ENCODE data around the gene RNF183. TPM values are rescaled to one million over a fixed set of nuclear protein-coding genes. Genes with fewer than 3 reads are reported as not detected.

The RNF183 gene
- polyA plus RNA-seq, 1 donor from 2014 or later: not detected

DNA sequence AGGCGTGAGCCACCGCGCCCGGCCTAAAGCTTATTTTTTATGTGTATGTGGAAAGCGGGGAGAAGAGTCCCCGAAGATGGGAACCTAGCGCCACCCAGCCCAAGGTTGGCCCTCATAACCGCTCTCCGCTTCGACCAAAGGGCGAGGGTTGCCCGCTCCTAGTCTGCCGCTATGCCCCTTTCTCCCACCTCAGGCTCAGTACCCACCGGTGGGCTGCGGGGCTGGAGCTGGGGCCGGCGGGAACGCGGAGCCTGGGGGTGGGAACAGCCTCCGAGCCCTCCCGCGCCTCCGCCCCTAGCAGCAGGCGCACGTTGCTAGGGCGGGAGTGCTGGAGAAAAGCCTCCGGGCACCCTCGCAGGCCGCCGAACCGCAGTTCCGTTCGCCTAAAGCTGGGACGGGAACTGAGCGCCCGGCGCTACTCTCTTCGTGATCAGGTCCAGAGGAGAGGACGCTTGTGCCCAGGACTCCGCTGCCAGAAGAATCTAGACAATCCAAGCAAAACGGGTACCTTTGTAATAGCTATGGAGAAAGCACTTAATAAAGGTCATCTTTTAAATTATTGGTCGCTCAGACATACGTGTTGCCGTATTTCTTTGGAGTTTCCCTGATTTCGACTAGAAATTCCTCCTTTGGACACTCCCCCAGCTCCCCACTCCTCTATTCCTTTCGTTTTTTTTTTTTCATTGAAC, 37.0 kb upstream of the RNF183 start, which contains the start of gene WDR31:
WDR31 (minus strand) TSS at position 265 of the 689 bp plus-strand sequence. CDS start 8,253 bp downstream, outside the sequence.
- H3K27me3 ChIP-seq (ENCODE audit: insufficient read depth, low read depth, low read length): no peaks in the 10 kb centered on the region
- TF ChIP-seq MXI1 (conservative IDR thresholded peaks at IDR 0.05; ENCODE audit: poor library complexity, severe bottlenecking) (peak; percentile 76), SMC3 (conservative IDR thresholded peaks at IDR 0.05; ENCODE audit: poor library complexity) (peak; percentile 50), RAD21 (conservative IDR thresholded peaks at IDR 0.05) (peak; percentile 40), TAF1 (IDR thresholded peaks at IDR 0.05; ENCODE audit: low read depth) (peak; percentile 78), EZH2 (IDR thresholded peaks at IDR 0.05; ENCODE audit: borderline replicate concordance, insufficient read depth, low read length, poor library complexity, severe bottlenecking) (no peak), POLR2AphosphoS5 (IDR thresholded peaks at IDR 0.05) (peak; percentile 90), EP300 (conservative IDR thresholded peaks at IDR 0.05; ENCODE audit: poor library complexity, severe bottlenecking) (peak; percentile 37)
- TF ChIP-seq, protein P1, sequence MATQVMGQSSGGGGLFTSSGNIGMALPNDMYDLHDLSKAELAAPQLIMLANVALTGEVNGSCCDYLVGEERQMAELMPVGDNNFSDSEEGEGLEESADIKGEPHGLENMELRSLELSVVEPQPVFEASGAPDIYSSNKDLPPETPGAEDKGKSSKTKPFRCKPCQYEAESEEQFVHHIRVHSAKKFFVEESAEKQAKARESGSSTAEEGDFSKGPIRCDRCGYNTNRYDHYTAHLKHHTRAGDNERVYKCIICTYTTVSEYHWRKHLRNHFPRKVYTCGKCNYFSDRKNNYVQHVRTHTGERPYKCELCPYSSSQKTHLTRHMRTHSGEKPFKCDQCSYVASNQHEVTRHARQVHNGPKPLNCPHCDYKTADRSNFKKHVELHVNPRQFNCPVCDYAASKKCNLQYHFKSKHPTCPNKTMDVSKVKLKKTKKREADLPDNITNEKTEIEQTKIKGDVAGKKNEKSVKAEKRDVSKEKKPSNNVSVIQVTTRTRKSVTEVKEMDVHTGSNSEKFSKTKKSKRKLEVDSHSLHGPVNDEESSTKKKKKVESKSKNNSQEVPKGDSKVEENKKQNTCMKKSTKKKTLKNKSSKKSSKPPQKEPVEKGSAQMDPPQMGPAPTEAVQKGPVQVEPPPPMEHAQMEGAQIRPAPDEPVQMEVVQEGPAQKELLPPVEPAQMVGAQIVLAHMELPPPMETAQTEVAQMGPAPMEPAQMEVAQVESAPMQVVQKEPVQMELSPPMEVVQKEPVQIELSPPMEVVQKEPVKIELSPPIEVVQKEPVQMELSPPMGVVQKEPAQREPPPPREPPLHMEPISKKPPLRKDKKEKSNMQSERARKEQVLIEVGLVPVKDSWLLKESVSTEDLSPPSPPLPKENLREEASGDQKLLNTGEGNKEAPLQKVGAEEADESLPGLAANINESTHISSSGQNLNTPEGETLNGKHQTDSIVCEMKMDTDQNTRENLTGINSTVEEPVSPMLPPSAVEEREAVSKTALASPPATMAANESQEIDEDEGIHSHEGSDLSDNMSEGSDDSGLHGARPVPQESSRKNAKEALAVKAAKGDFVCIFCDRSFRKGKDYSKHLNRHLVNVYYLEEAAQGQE (IDR thresholded peaks at IDR 0.05; ENCODE audit: borderline replicate concordance): peak; percentile 58
- TF ChIP-seq, protein P2, sequence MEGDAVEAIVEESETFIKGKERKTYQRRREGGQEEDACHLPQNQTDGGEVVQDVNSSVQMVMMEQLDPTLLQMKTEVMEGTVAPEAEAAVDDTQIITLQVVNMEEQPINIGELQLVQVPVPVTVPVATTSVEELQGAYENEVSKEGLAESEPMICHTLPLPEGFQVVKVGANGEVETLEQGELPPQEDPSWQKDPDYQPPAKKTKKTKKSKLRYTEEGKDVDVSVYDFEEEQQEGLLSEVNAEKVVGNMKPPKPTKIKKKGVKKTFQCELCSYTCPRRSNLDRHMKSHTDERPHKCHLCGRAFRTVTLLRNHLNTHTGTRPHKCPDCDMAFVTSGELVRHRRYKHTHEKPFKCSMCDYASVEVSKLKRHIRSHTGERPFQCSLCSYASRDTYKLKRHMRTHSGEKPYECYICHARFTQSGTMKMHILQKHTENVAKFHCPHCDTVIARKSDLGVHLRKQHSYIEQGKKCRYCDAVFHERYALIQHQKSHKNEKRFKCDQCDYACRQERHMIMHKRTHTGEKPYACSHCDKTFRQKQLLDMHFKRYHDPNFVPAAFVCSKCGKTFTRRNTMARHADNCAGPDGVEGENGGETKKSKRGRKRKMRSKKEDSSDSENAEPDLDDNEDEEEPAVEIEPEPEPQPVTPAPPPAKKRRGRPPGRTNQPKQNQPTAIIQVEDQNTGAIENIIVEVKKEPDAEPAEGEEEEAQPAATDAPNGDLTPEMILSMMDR (IDR thresholded peaks at IDR 0.05; ENCODE audit: poor library complexity, severe bottlenecking): no peak
- H3K36me3 ChIP-seq (ENCODE audit: insufficient read depth, low read length): no peaks in the 10 kb centered on the region
- peak within 1 kb of the TSS; percentile 80 for H3K4me3 ChIP-seq (ENCODE audit: low read length)
- H3K9me2 ChIP-seq (ENCODE audit: insufficient read depth, low read length): no peaks in the 10 kb centered on the region
- H3K79me2 ChIP-seq (replicated peaks; ENCODE audit: insufficient read depth, low read length): no peaks in the 10 kb centered on the region
- H4K20me1 ChIP-seq (ENCODE audit: insufficient read depth): no peaks in the 10 kb centered on the region
- H3K9me3 ChIP-seq (ENCODE audit: low read length): no peaks in the 10 kb centered on the region
- H3K4me2 ChIP-seq (ENCODE audit: low read length): peak within 1 kb of the TSS; percentile 77
- no peaks in the 10 kb centered on the region for H3F3A ChIP-seq (ENCODE audit: insufficient read depth, low read length, poor library complexity, severe bottlenecking)
- H2AFZ ChIP-seq (ENCODE audit: low read depth, low read length): peak within 1 kb of the TSS; percentile 98
- H3K27ac ChIP-seq (ENCODE audit: low read length): peak within 1 kb of the TSS; percentile 73
- H3K9ac ChIP-seq (ENCODE audit: low read length): peak within 1 kb of the TSS; percentile 81

DNA sequence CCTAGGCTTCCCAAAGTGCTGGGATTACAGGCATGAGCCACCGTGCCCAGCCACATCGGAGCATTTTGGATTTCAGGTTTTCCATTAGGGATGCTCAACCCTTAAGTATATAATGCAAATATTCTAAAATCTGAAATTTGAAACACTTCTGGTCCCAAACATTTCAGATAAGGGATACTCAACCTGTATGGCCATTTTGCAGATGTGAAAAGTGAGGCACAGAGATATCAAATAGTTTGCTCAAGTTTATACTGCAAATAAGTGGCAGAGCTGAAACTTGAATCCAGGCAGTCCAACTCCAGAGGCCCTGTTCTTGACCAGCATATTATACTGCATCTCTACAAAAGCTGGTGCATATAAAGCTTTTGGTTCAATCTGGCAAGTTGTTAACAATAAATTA, 34.5 kb upstream of the RNF183 start:
- H3K27ac ChIP-seq (ENCODE audit: low read length): no peak overlapping the region
- no peak for TF ChIP-seq EZH2 (IDR thresholded peaks at IDR 0.05; ENCODE audit: borderline replicate concordance, insufficient read depth, low read length, poor library complexity, severe bottlenecking)
- no peak for TF ChIP-seq EP300 (conservative IDR thresholded peaks at IDR 0.05; ENCODE audit: poor library complexity, severe bottlenecking)
- no peak for TF ChIP-seq TAF1 (IDR thresholded peaks at IDR 0.05; ENCODE audit: low read depth)
- TF ChIP-seq RAD21 (conservative IDR thresholded peaks at IDR 0.05): no peak
- TF ChIP-seq MXI1 (conservative IDR thresholded peaks at IDR 0.05; ENCODE audit: poor library complexity, severe bottlenecking): no peak
- TF ChIP-seq, protein P2 (IDR thresholded peaks at IDR 0.05; ENCODE audit: poor library complexity, severe bottlenecking): no peak
- TF ChIP-seq SMC3 (conservative IDR thresholded peaks at IDR 0.05; ENCODE audit: poor library complexity): no peak
- H3K9me3 ChIP-seq (ENCODE audit: low read length): no peaks in the 10 kb centered on the region
- H3K4me3 ChIP-seq (ENCODE audit: low read length): no peak overlapping the region
- H3K27me3 ChIP-seq (ENCODE audit: insufficient read depth, low read depth, low read length): no peaks in the 10 kb centered on the region
- no peaks in the 10 kb centered on the region for H4K20me1 ChIP-seq (ENCODE audit: insufficient read depth)
- H3K79me2 ChIP-seq (replicated peaks; ENCODE audit: insufficient read depth, low read length): no peaks in the 10 kb centered on the region
- H3K9me2 ChIP-seq (ENCODE audit: insufficient read depth, low read length): no peaks in the 10 kb centered on the region
- H2AFZ ChIP-seq (ENCODE audit: low read depth, low read length): no peak overlapping the region
- H3F3A ChIP-seq (ENCODE audit: insufficient read depth, low read length, poor library complexity, severe bottlenecking): no peaks in the 10 kb centered on the region
- H3K4me2 ChIP-seq (ENCODE audit: low read length): no peak overlapping the region
- H3K36me3 ChIP-seq (ENCODE audit: insufficient read depth, low read length): no peaks in the 10 kb centered on the region
- no peak overlapping the region for H3K9ac ChIP-seq (ENCODE audit: low read length)

Measured in neural cell (in vitro differentiated cells).